HG02623 (cell line): ENCODE measurements around the gene XYLT1.

Source experiments
- ATAC-seq: cut with Tn5 transposase; IDR thresholded peaks from one replicate; pipeline ENCODE4 v1.9.1; 2021; ENCODE audit warnings: moderate library complexity; ENCODE audit not compliant: unreplicated experiment

Gene XYLT1

DNA sequence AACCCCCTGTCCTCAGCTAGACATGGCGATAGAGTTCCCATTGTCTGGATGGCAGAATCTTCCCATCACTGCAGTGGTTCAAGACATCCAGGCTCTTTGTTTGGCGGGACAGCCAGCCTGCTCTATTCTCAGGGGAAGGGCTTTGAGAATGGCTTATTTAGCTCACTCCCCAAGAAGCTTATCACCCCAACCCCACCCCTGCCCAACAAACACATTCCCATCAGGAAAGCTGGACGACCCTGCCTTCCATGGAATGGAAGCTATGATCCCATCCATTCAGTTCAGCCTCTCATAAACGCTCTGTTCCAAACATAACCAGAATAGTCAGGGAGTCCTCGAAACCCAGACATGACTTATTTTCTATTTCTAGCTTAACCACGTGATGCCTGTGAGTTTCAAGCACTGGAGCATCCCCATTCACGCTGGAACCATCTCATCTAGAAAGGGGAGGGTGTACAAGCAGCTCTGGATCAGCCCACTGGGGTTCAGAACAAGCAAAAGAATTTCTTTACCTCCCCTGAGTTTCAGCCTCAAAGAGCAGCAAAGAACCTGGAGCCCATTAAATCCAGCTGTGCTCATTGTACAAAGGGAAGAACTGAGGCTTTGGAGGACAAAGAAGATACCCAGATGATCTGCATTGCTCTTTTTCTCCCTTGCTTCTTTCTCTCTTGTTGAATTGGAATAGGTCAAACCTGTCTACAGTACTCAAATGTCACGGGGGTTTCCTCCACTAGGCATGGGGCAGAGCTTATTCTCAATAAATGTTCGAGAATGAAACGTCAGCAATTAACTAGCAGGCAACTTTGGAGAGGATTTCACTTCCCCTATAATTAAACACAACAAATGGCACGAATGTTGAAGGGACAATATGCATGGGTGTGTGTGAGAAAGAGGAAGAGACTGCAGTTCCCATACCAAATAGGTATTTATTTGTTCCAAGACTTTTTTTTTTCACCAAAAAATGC is 93.1 kb downstream of the XYLT1 start:
- no peak for ATAC-seq

GRCh38 chr16:17375461-17376304 is 95.1 kb downstream of the XYLT1 start:
- ATAC-seq, result no peak

- ATAC-seq, result no peak
Observed at GRCh38 chr16:17374668-17375255, 96.0 kb downstream of the XYLT1 start.

DNA sequence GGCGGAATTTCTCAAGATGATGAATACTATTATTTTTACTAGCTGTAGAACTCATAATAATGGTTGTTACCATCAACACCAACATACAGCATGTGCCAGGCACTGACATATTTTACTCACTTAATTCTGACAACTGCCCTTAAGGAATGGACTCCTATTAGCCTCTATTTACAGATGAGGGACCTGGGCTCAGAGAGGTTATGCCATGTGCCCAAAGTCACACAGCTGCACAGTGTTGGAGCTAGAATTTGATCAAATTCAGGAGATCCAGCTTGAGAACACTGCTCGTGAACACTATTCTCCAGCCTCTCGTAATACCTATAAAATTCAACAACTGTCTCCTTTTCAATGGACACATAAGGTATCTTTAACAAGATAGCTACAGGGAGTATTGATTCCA is 97.2 kb downstream of the XYLT1 start:
- no peak for ATAC-seq

DNA sequence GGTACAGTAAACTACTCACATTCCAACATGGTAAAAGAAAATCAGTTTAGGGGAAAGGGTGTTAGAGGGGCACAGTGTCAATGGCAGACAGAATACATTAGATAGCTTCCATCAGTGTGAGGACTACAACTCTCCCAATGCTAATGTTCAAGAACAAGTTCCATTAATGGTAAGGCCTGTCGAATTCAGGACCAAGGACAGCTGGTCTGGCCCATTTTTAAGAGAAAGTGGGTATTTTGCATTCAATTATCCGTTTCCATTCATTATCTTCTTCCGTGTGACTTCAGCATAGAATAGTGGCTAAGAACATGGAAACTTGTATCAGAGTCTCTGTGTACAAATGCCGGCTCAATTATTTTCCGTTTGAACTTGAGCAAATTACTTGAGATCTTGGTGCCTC is 98.4 kb downstream of the XYLT1 start:
- no peak for ATAC-seq

- ATAC-seq, result no peak
Observed at GRCh38 chr16:17371299-17371698, 99.5 kb downstream of the XYLT1 start.

- ATAC-seq, result no peak
Observed at GRCh38 chr16:17370731-17371285, 100.0 kb downstream of the XYLT1 start.

GRCh38 chr16:17370223-17370707 is 100.5 kb downstream of the XYLT1 start:
- no peak for ATAC-seq

- peak; percentile 58 for ATAC-seq
Observed at GRCh38 chr16:17369421-17370222, 101.1 kb downstream of the XYLT1 start.

DNA sequence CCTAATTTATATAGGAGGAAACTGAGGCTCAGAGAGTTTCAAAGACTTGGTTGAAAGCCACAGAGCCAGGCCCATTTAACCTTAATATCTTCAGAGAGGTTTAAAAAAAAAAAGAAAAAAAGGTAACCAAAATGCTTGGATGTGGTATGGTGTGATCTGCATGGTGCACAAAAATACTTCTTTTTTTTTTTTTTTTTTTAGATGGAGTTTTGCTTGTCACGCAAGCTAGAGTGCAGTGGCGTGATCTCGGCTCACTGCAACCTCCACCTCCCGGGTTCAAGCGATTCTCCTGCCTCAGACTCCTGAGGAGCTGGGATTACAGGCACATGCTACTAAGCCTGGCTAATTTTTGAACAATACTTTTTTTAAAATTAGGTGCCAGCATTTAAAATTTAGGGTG is 101.8 kb downstream of the XYLT1 start:
- ATAC-seq, result no peak

- no peak for ATAC-seq
Observed at GRCh38 chr16:17368446-17368845, 102.3 kb downstream of the XYLT1 start.

DNA sequence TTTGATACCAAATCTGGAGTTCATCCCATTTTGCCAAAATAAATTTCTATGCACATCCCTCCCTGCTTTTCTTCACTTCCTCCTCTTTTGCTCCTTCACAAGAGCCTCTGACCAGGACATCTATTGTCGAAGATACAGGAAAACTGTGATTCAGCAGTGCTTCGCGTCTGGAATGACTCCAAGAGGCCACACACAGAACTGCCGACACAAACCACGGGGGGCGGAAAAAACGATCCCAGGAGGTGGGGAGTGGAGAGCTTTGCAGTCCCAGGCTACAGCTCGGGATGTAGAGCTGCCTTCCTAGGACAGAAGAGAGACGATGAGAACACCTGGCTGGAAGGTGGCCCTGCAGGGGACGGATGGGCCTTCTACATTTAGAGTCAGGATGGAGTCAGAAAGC is 102.8 kb downstream of the XYLT1 start:
- no peak for ATAC-seq

GRCh38 chr16:17367036-17367435 is 103.7 kb downstream of the XYLT1 start:
- no peak for ATAC-seq

DNA sequence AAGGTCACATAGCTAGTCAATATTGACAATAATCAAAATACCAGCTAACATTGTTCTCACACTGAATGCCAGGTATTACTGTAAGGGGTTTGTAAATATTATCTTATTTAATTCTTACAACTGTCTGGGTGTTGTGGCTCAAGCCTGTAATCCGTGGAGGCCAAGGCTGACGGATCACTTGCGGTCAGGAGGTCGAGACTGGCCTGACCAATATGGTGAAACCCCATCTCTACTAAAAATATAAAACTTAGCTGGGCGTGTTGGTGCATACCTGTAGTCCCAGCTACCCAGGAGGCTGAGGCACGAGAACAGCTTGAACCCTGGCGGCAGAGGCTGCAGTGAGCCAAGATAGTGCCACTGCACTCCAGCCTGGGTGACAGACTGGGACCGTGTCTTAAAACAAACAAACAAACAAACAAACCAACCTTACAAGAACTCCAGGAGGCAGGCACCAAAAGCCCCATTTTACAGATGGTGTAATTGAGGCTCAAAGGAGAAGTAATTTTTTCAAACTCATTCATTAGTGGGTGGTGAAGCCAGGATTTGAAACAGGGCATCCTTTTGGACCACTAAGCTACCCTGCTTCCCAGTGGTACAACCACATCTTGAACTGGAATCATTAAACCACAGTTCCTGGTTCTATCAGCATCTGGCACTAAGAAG is 104.3 kb downstream of the XYLT1 start:
- no peak for ATAC-seq

GRCh38 chr16:17365591-17366298 is 105.0 kb downstream of the XYLT1 start:
- ATAC-seq, result no peak

GRCh38 chr16:17365211-17365541 is 105.6 kb downstream of the XYLT1 start:
- ATAC-seq, result no peak

DNA sequence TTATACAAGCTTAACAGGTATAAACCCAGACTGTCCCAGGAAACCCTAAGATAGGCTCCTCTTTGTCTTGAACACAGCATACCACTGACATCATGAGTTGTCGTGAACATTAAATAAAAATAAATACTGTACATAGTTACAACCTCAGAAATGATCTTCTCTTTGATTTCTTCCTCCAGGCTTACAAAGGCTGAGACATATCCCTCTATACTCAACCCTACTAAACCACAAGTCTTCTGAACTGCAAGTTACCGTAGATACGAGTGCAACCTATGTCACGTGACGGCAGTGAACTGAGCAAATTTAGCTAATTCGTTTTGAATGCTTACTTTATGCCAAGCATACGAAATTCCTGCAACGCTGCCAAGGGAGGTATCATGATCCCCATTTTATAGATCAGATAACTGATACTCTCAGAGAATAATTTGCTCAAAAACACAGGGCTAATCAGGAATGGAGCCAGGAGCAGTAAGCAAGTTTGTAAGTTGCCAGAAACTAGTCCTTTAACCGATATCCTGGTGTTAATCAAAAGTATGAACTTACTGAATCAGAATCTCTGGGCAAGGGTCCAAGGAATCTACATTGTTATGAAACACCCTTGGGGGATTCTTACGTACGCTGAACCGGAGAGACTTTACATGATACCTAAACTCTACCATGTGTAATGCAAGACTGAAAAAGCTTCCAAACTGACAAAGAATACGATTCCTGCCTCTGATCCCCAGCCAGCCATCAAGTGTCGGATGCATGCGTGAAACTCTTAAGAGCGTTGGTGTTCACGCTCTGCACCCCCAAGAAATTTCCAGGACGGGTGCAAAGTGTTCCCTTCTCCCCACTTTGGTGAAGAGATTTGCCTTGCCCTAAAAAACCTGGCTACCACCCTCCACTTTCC is 106.2 kb downstream of the XYLT1 start:
- ATAC-seq, result no peak

- ATAC-seq, result no peak
Observed at GRCh38 chr16:17362946-17363345, 107.8 kb downstream of the XYLT1 start.
